ENCODE data around the gene MXI1.

MXI1 gene

DNA sequence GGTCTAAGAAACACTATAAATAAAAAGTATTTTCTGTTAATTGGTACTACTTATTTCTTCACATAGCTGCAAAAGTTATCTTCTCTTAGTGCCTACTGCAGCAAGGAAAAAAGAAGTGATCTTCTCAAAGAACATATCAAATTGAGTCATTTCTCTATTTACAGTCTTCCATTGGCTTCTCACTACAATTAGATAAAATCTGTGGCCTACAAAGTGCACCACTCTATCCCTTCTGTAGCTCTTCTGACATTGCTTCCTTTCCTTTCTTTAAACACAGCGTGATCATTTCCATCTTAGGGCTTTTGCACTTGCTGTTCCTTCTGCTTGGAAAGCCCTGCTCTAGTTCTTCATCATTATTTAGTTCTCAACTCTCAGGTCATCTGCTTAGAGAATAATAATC lies 44.7 kb downstream of the MXI1 start:
- H3K4me3 ChIP-seq (ENCODE audit: control insufficient read depth, low read depth, low read length): no peak overlapping the region
- TF ChIP-seq, protein P1, sequence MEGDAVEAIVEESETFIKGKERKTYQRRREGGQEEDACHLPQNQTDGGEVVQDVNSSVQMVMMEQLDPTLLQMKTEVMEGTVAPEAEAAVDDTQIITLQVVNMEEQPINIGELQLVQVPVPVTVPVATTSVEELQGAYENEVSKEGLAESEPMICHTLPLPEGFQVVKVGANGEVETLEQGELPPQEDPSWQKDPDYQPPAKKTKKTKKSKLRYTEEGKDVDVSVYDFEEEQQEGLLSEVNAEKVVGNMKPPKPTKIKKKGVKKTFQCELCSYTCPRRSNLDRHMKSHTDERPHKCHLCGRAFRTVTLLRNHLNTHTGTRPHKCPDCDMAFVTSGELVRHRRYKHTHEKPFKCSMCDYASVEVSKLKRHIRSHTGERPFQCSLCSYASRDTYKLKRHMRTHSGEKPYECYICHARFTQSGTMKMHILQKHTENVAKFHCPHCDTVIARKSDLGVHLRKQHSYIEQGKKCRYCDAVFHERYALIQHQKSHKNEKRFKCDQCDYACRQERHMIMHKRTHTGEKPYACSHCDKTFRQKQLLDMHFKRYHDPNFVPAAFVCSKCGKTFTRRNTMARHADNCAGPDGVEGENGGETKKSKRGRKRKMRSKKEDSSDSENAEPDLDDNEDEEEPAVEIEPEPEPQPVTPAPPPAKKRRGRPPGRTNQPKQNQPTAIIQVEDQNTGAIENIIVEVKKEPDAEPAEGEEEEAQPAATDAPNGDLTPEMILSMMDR (IDR thresholded peaks at IDR 0.05; ENCODE audit: control insufficient read depth, insufficient read depth, low read depth, low read length, missing control alignments): no peak
- no peak for DNase-seq (ENCODE audit: low read depth)

DNA sequence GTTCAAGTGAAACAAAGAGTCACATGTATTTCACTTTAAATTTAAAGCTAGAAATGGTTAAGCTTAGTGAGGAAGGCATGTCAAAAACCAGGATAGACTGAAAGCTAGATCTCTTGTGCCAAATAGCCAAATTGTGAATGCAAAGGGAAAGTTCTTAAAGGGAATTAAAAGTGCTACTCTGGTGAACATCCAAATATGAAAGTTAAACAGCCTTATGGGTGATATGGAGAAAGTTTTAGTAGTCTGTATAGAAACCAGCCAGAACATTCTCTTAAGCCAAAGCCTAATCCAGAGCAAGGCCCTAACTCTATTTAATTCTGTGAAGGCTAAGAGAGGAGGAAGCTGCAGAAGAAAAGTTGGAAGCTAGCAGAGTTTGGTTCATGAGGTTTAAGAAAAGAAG lies 47.1 kb downstream of the MXI1 start:
- TF ChIP-seq, protein P1 (IDR thresholded peaks at IDR 0.05; ENCODE audit: control insufficient read depth, insufficient read depth, low read depth, low read length, missing control alignments): no peak
- no peak for DNase-seq (ENCODE audit: low read depth)
- no peak overlapping the region for H3K4me3 ChIP-seq (ENCODE audit: control insufficient read depth, low read depth, low read length)

DNA sequence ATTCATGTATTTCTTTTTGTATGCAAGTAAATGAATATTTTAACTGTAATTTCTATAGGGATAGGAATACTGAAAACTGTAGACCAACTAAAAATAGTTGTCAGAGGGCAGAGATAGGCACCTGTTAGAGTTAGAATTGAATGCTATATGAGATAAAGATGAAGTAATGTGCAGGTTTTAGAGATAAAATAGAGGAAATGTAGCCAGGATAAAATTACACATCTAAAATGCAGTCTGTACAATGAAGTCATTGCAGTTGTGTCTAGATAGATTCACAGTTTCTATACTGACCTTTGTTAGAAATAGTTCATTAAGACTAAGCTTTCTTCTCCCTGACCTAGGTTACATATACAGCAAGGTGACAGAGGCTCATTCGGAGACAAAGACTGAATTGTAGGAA lies 51.1 kb downstream of the MXI1 start:
- no peak for DNase-seq (ENCODE audit: low read depth)
- no peak overlapping the region for H3K4me3 ChIP-seq (ENCODE audit: control insufficient read depth, low read depth, low read length)
- TF ChIP-seq, protein P1 (IDR thresholded peaks at IDR 0.05; ENCODE audit: control insufficient read depth, insufficient read depth, low read depth, low read length, missing control alignments): no peak

DNA sequence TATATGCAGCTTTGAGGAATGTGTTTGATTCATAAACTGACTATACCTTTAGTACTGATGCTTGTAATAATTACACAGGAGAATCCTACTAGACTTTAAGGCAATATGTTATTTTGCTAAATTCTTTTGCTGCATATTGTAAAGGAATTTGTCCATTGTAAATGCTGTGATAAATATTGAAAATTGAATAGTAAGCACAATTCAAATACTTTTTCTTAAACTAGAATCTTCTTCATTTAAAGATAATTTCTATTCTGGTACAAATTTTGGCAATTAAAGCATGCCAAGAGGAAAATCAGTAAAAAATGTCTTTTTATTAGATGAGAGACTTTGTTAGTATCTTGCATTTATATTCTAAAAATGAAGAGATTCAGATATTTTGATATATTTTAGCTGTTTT lies 51.9 kb downstream of the MXI1 start:
- DNase-seq (ENCODE audit: low read depth): no peak
- no peak overlapping the region for H3K4me3 ChIP-seq (ENCODE audit: control insufficient read depth, low read depth, low read length)
- TF ChIP-seq, protein P1 (IDR thresholded peaks at IDR 0.05; ENCODE audit: control insufficient read depth, insufficient read depth, low read depth, low read length, missing control alignments): no peak

DNA sequence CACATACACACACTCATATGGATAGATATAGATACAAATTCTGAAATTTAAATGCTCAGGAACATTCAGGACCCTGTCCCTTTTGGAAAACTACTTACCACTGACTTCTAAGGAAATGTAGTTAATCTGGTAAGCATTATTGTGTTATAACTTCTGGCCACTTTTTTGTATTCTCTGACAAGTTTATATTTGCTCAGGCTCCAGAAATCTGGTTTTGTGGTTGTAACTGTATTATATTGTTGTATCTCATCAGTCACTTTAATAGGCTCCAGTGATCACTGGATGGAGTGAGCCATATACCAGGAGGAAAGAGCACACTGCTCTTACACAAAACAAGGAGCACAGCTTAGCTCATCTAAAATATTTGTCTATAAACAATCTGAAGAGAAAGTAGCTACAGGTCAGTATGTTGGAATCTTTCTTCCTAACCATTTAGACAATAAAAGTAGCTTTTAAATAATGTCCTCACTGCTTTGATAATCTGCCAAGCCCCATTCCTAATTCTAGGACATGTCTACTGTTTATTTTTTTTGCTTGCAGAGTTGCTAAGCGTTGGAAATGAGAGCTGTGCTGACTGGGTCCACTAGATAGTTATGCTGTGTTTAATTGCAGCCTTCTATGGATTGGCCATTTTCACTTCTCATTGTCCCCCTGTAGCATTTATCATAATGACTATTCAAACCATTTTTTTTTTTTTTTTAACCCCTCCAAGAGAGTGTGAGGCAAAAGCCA lies 53.5 kb downstream of the MXI1 start:
- DNase-seq (ENCODE audit: low read depth): no peak
- TF ChIP-seq, protein P1 (IDR thresholded peaks at IDR 0.05; ENCODE audit: control insufficient read depth, insufficient read depth, low read depth, low read length, missing control alignments): no peak
- no peak overlapping the region for H3K4me3 ChIP-seq (ENCODE audit: control insufficient read depth, low read depth, low read length)

DNA sequence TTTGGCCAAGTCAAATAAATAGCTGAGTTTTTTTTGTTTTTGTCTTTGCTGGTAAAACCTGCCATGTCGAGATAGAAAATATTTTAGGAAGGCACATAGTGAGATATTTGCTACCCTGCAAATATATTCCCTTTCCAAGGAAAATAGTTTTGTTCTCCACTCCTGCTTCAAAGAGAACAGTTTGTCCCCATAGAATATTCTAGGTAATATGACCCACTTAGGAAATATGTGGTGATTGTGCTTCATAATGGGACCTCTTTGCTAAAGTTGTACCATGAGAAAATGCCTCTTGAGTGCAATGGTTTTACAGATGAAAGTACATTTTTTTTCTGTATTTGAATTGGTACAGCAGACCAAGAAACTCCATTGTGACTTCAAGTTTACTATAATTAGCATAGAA lies 55.8 kb downstream of the MXI1 start:
- TF ChIP-seq, protein P1 (IDR thresholded peaks at IDR 0.05; ENCODE audit: control insufficient read depth, insufficient read depth, low read depth, low read length, missing control alignments): no peak
- DNase-seq (ENCODE audit: low read depth): no peak
- no peak overlapping the region for H3K4me3 ChIP-seq (ENCODE audit: control insufficient read depth, low read depth, low read length)
